Prostate gland (tissue), 2 donors: ENCODE measurements around the gene TBX18. TPM values are rescaled to one million over a fixed set of nuclear protein-coding genes. Genes with fewer than 3 reads are reported as not detected.

Experiments used
- DNase-seq: peaks from one replicate; pipeline ENCODE4 v3.0.0-alpha.2; 2019; ENCODE audit warnings: low spot score
- H3K27ac ChIP-seq, 2 donors: fragments of 200-600 bp; sonication (generic); 2 replicates each; pipeline ENCODE4 v1.5.1; 2017 to 2019
- H3K27me3 ChIP-seq: fragments of 200-600 bp; sonication (generic); replicated peaks from 2 replicates; pipeline ENCODE4 v1.5.1; 2019; ENCODE audit not compliant: insufficient read depth
- H3K36me3 ChIP-seq, 2 donors: fragments of 200-600 bp; sonication (generic); 1 replicate in 1 of 2; 2 replicates in 1 of 2; pipeline versions ENCODE4 v1.5.1 to v1.8.1; 2017 to 2019
- H3K4me1 ChIP-seq: fragments of 200-600 bp; sonication (generic); replicated peaks from 2 replicates; pipeline ENCODE4 v1.5.1; 2019
- H3K4me3 ChIP-seq, 2 donors: fragments of 200-600 bp; sonication (generic); 2 replicates each; pipeline ENCODE4 v1.5.1; 2017 to 2019
- H3K9me3 ChIP-seq: fragments of 200-600 bp; sonication (generic); 2 replicates; pipeline ENCODE4 v1.5.1; 2017
- CTCF ChIP-seq, 4 experiments: fragments of 200-600 bp in 2 of 4; fragments of 450-650 bp in 2 of 4; sonication (generic) in 2 of 4; IDR thresholded peaks; 1 replicate in 3 of 4; 2 replicates in 1 of 4; pipeline ENCODE4 v1.5.1; 2016 to 2019; ENCODE audit warnings: antibody characterized with exemption in 4 of 4, mild to moderate bottlenecking in 2 of 4, moderate library complexity in 2 of 4
- POLR2A ChIP-seq: fragments of 450-650 bp; IDR thresholded peaks from one replicate; pipeline ENCODE4 v1.6.1; 2016; ENCODE audit warnings: antibody characterized with exemption, mild to moderate bottlenecking
- POLR2AphosphoS5 ChIP-seq: sonication (generic); formaldehyde crosslinking; IDR thresholded peaks from one replicate; pipeline ENCODE4 v1.6.1; 2017; ENCODE audit warnings: antibody characterized with exemption
- WGBS: methylation state at CpG from one replicate; pipeline ENCODE4 v1.1.5; 2018; 5-methylcytosine and 5-hydroxymethylcytosine counted together
- intact Hi-C: fragments of 100-400 bp; cut with DNase I; formaldehyde crosslinking; loops from one replicate; pipeline ENCODE4 v1.14.2; 2022
- total RNA-seq, 2 donors: library from RNA; depleted of rRNA; stranded (reverse); fragments of >200 nt; gene quantifications; one replicate each; pipeline ENCODE4 v1.1.0, GENCODE V29; 2016

The TBX18 gene
- total RNA-seq, 2 donors from 2014 or later, result 0.05 to 3.4 TPM

- H3K9me3 ChIP-seq, result no peaks in the 10 kb centered on the region
- 23% methylated on average over 2 of the region's 2 CpGs for WGBS
- H3K27ac ChIP-seq, result no peak overlapping the region
- H3K27me3 ChIP-seq, result no peaks in the 10 kb centered on the region
- no peaks in the 10 kb centered on the region for H3K4me1 ChIP-seq
- no peak for DNase-seq
- no peaks in the 10 kb centered on the region for H3K36me3 ChIP-seq
- intact Hi-C loops, result no loop called here
- TF ChIP-seq POLR2A (no peak), POLR2AphosphoS5 (no peak), CTCF (IDR thresholded peaks at IDR 0.05) (no peak)
- no peak overlapping the region for H3K4me3 ChIP-seq
Observed at GRCh38 chr6:84663866-84664265, 100.5 kb downstream of the TBX18 start.

- H3K4me1 ChIP-seq, result no peaks in the 10 kb centered on the region
- intact Hi-C loops, result no loop called here
- H3K36me3 ChIP-seq, result no peaks in the 10 kb centered on the region
- no peak for DNase-seq
- no peak overlapping the region for H3K4me3 ChIP-seq
- WGBS, result 86% methylated on average over 2 of the region's 2 CpGs
- H3K27me3 ChIP-seq, result no peaks in the 10 kb centered on the region
- no peak overlapping the region for H3K27ac ChIP-seq
- TF ChIP-seq POLR2A, result no peak
- no peak for TF ChIP-seq CTCF (IDR thresholded peaks at IDR 0.05)
- no peak for TF ChIP-seq POLR2AphosphoS5
- H3K9me3 ChIP-seq, result no peaks in the 10 kb centered on the region
Observed at GRCh38 chr6:84657486-84657885, 106.9 kb downstream of the TBX18 start.

GRCh38 chr6:84657025-84657424 lies 107.4 kb downstream of the TBX18 start:
- Histone ChIP-seq H3K27me3 (no peaks in the 10 kb centered on the region), H3K27ac (no peak overlapping the region), H3K4me1 (no peaks in the 10 kb centered on the region), H3K9me3 (no peaks in the 10 kb centered on the region), H3K4me3 (no peak overlapping the region), H3K36me3 (no peaks in the 10 kb centered on the region)
- TF ChIP-seq POLR2AphosphoS5 (no peak), CTCF (IDR thresholded peaks at IDR 0.05) (no peak), POLR2A (no peak)
- WGBS, result 66% methylated on average over 2 of the region's 2 CpGs
- no peak for DNase-seq
- intact Hi-C loops, result no loop called here

- H3K27ac ChIP-seq, result no peak overlapping the region
- 65% methylated on average over 3 of the region's 3 CpGs for WGBS
- H3K27me3 ChIP-seq, result no peaks in the 10 kb centered on the region
- DNase-seq, result no peak
- H3K9me3 ChIP-seq, result no peaks in the 10 kb centered on the region
- intact Hi-C loops, result no loop called here
- no peaks in the 10 kb centered on the region for H3K36me3 ChIP-seq
- H3K4me3 ChIP-seq, result no peak overlapping the region
- no peaks in the 10 kb centered on the region for H3K4me1 ChIP-seq
- TF ChIP-seq POLR2A, result no peak
- TF ChIP-seq CTCF (IDR thresholded peaks at IDR 0.05), result no peak
- no peak for TF ChIP-seq POLR2AphosphoS5
Observed at GRCh38 chr6:84653027-84653551, 111.3 kb downstream of the TBX18 start.

GRCh38 chr6:84652356-84653026 lies 111.9 kb downstream of the TBX18 start:
- no peaks in the 10 kb centered on the region for H3K36me3 ChIP-seq
- no peaks in the 10 kb centered on the region for H3K9me3 ChIP-seq
- H3K27me3 ChIP-seq, result no peaks in the 10 kb centered on the region
- DNase-seq, result no peak
- H3K4me3 ChIP-seq, result no peak overlapping the region
- no peak overlapping the region for H3K27ac ChIP-seq
- no peaks in the 10 kb centered on the region for H3K4me1 ChIP-seq
- intact Hi-C loops, result no loop called here
- 49% methylated on average over 3 of the region's 3 CpGs for WGBS
- no peak for TF ChIP-seq CTCF (IDR thresholded peaks at IDR 0.05)
